Activated gamma-delta T cell (primary cell): Measurements from ENCODE around the gene INTS14.
"Not testable (repeated sequence)": the region's sequence is repeated elsewhere in the genome, so short reads cannot be mapped to it uniquely, and the experiment has no call there.

Experiments
- DNase-seq: peaks from one replicate; lab custom pipeline; 2025; lab: John Stamatoyannopoulos, UW

INTS14 gene

GRCh38 chr15:65631503-65631902 is 20.6 kb upstream of the INTS14 start:
- no peak for DNase-seq

- no peak for DNase-seq
Measured at GRCh38 chr15:65630760-65631159, 19.8 kb upstream of the INTS14 start.

GRCh38 chr15:65629548-65629947 is 18.6 kb upstream of the INTS14 start:
- no peak for DNase-seq

GRCh38 chr15:65626856-65627255 is 15.9 kb upstream of the INTS14 start:
- no peak for DNase-seq

GRCh38 chr15:65623103-65623502 is 12.2 kb upstream of the INTS14 start:
- DNase-seq: no peak

- no peak for DNase-seq
Measured at GRCh38 chr15:65621638-65622037, 10.7 kb upstream of the INTS14 start, which contains the start of gene SLC24A1. TSS of gene SLC24A1 (plus strand) at chr15:65621938. CDS start at chr15:65624081, 2,143 bp downstream.

- no peak for DNase-seq
Measured at GRCh38 chr15:65620833-65621232, 9.9 kb upstream of the INTS14 start.

GRCh38 chr15:65619626-65620290 is 8.8 kb upstream of the INTS14 start:
- DNase-seq: no peak

- no peak for DNase-seq
Measured at GRCh38 chr15:65618560-65619109, 7.7 kb upstream of the INTS14 start.

- not testable (repeated sequence) for DNase-seq
Measured at GRCh38 chr15:65615887-65616286, 5.0 kb upstream of the INTS14 start.

- DNase-seq: no peak
Measured at GRCh38 chr15:65612949-65613744, 2.2 kb upstream of the INTS14 start.

- no peak for DNase-seq
Measured at GRCh38 chr15:65612616-65612946, 1.6 kb upstream of the INTS14 start.

GRCh38 chr15:65611888-65612615 is 1.1 kb upstream of the INTS14 start:
- DNase-seq: no peak

GRCh38 chr15:65603559-65603958 is 7.4 kb downstream of the INTS14 start:
- DNase-seq: no peak

- no peak for DNase-seq
Measured at GRCh38 chr15:65603134-65603533, 7.8 kb downstream of the INTS14 start.

GRCh38 chr15:65599677-65600076 is 11.3 kb downstream of the INTS14 start:
- no peak for DNase-seq

- no peak for DNase-seq
Measured at GRCh38 chr15:65598468-65598867, 12.5 kb downstream of the INTS14 start.

GRCh38 chr15:65595960-65596359 is 15.0 kb downstream of the INTS14 start:
- DNase-seq: no peak

GRCh38 chr15:65587094-65587493 is 23.8 kb downstream of the INTS14 start:
- DNase-seq: no peak

- DNase-seq: no peak
Measured at GRCh38 chr15:65584241-65584640, 26.7 kb downstream of the INTS14 start.

- DNase-seq: no peak
Measured at GRCh38 chr15:65583701-65584100, 27.2 kb downstream of the INTS14 start.

GRCh38 chr15:65580287-65580686 is 30.6 kb downstream of the INTS14 start:
- no peak for DNase-seq

- DNase-seq: no peak
Measured at GRCh38 chr15:65579762-65580161, 31.2 kb downstream of the INTS14 start.
